ENCODE data around the gene TFR2. TPM values are rescaled to one million over a fixed set of nuclear protein-coding genes. Genes with fewer than 3 reads are reported as not detected.

Gene TFR2
- total and polyA plus RNA-seq, 2 of the 13 experiments (the other 11 are each of a cell fraction or from before 2014, with no cell fraction given) = 36.9 to 64.2 TPM

DNA sequence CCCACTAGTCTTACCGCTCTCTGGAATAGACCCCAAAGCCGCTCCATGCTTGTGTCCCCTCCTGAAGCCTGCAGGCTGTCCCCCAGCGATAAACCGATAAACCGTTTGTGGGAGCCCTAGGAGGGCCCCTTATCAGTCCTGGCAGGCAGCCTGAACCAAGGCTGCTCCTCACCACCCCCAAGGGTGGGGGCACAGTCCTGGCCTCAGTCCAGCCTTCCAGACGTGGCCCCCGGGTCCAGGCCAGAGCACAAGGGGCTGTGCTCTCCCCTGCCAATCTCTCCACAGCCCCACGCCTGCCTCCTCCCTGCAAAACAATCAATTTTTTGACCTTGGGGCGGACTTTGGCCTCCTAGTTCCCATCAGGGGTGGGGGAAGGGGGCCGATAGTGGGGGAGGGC is at the start of gene TFR2 (continued):
- peak; percentile 44; the same call in 1 of the 2 replicates for TF ChIP-seq SALL2 (CRISPR knock-in tag; IDR thresholded peaks at IDR 0.05)
- 0 out of 2 replicates have a peak, but pooled peaks have one; percentile 21 for TF ChIP-seq ZNF264 (CRISPR knock-in tag; IDR thresholded peaks at IDR 0.05)
- TF ChIP-seq MXD4 (CRISPR knock-in tag; IDR thresholded peaks at IDR 0.05) = peak; percentile 38; the same call in 1 of the 2 replicates
- TF ChIP-seq, protein P1, sequence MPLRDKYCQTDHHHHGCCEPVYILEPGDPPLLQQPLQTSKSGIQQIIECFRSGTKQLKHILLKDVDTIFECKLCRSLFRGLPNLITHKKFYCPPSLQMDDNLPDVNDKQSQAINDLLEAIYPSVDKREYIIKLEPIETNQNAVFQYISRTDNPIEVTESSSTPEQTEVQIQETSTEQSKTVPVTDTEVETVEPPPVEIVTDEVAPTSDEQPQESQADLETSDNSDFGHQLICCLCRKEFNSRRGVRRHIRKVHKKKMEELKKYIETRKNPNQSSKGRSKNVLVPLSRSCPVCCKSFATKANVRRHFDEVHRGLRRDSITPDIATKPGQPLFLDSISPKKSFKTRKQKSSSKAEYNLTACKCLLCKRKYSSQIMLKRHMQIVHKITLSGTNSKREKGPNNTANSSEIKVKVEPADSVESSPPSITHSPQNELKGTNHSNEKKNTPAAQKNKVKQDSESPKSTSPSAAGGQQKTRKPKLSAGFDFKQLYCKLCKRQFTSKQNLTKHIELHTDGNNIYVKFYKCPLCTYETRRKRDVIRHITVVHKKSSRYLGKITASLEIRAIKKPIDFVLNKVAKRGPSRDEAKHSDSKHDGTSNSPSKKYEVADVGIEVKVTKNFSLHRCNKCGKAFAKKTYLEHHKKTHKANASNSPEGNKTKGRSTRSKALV (CRISPR knock-in tag; IDR thresholded peaks at IDR 0.05) = no peak
- TF ChIP-seq, protein P2, sequence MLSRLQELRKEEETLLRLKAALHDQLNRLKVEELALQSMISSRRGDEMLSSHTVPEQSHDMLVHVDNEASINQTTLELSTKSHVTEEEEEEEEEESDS (CRISPR knock-in tag; IDR thresholded peaks at IDR 0.05; ENCODE audit: borderline replicate concordance) = no peak
- TF ChIP-seq ZFY (CRISPR knock-in tag; IDR thresholded peaks at IDR 0.05) = peak; percentile 26; the same call in 1 of the 2 replicates
- no peak for TF ChIP-seq ZNF83 (CRISPR knock-in tag; IDR thresholded peaks at IDR 0.05; ENCODE audit: borderline replicate concordance)
- TF ChIP-seq GTF2F1 (IDR thresholded peaks at IDR 0.05; ENCODE audit: low read length) = no peak
- TF ChIP-seq RARA (CRISPR knock-in tag; IDR thresholded peaks at IDR 0.05) = peak; percentile 56
- TF ChIP-seq ZBTB7A (CRISPR knock-in tag; IDR thresholded peaks at IDR 0.05) = peak; percentile 74; the same call in 1 of the 2 replicates
- no peak for TF ChIP-seq JUND (CRISPR knock-in tag; IDR thresholded peaks at IDR 0.05)
- 0 out of 2 replicates have a peak, but pooled peaks have one; percentile 31 for TF ChIP-seq NFYB (CRISPR knock-in tag; IDR thresholded peaks at IDR 0.05)
- TF ChIP-seq ATRX (CRISPR knock-in tag; IDR thresholded peaks at IDR 0.05; ENCODE audit: borderline replicate concordance) = no peak
- TF ChIP-seq, protein P3, sequence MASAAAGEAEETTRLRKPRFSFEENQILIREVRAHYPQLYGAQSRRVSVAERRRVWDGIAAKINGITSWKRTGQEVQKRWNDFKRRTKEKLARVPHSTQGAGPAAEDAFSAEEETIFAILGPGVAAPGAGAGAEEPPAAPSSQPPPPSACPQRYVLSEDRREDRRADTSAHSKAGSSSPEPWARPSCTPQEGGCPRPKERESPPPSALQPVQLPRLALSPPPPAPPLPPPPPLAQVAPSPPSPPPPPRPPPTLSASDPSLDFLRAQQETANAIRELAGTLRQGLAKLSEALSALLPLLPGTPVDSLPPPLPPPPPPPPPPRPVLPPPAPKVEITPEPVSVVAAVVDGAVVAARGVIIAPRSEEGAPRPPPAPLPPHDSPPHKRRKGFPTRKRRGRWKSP (CRISPR knock-in tag; IDR thresholded peaks at IDR 0.05) = 0 out of 2 replicates have a peak, but pooled peaks have one; percentile 45
- TF ChIP-seq SCMH1 (CRISPR knock-in tag; IDR thresholded peaks at IDR 0.05; ENCODE audit: borderline replicate concordance) = no peak
- no peak for TF ChIP-seq ZNF547 (CRISPR knock-in tag; IDR thresholded peaks at IDR 0.05)
- TF ChIP-seq, protein P4, sequence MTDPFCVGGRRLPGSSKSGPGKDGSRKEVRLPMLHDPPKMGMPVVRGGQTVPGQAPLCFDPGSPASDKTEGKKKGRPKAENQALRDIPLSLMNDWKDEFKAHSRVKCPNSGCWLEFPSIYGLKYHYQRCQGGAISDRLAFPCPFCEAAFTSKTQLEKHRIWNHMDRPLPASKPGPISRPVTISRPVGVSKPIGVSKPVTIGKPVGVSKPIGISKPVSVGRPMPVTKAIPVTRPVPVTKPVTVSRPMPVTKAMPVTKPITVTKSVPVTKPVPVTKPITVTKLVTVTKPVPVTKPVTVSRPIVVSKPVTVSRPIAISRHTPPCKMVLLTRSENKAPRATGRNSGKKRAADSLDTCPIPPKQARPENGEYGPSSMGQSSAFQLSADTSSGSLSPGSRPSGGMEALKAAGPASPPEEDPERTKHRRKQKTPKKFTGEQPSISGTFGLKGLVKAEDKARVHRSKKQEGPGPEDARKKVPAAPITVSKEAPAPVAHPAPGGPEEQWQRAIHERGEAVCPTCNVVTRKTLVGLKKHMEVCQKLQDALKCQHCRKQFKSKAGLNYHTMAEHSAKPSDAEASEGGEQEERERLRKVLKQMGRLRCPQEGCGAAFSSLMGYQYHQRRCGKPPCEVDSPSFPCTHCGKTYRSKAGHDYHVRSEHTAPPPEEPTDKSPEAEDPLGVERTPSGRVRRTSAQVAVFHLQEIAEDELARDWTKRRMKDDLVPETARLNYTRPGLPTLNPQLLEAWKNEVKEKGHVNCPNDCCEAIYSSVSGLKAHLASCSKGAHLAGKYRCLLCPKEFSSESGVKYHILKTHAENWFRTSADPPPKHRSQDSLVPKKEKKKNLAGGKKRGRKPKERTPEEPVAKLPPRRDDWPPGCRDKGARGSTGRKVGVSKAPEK (CRISPR knock-in tag; IDR thresholded peaks at IDR 0.05; ENCODE audit: borderline replicate concordance) = no peak
- no peak for TF ChIP-seq ZNF253 (CRISPR knock-in tag; IDR thresholded peaks at IDR 0.05; ENCODE audit: borderline replicate concordance)
- TF ChIP-seq ZNF343 (CRISPR knock-in tag; IDR thresholded peaks at IDR 0.05) = no peak
- TF ChIP-seq PAWR (CRISPR knock-in tag; IDR thresholded peaks at IDR 0.05; ENCODE audit: borderline replicate concordance) = no peak
- TF ChIP-seq ZNF652 (CRISPR knock-in tag; IDR thresholded peaks at IDR 0.05; ENCODE audit: borderline replicate concordance, low read depth) = no peak
- peak; percentile 53; the same call in 1 of the 2 replicates for TF ChIP-seq ZNF350 (CRISPR knock-in tag; IDR thresholded peaks at IDR 0.05; ENCODE audit: borderline replicate concordance, low read depth)
- TF ChIP-seq ZNF670 (CRISPR knock-in tag; IDR thresholded peaks at IDR 0.05; ENCODE audit: borderline replicate concordance) = no peak
- peak; percentile 76 for TF ChIP-seq NCOA2 (CRISPR knock-in tag; IDR thresholded peaks at IDR 0.05)
- TF ChIP-seq PHF8 (CRISPR knock-in tag; IDR thresholded peaks at IDR 0.05) = peak; percentile 52; the same call in 1 of the 2 replicates
- 0 out of 2 replicates have a peak, but pooled peaks have one; percentile 20 for TF ChIP-seq POLR2AphosphoS5 (IDR thresholded peaks at IDR 0.05; ENCODE audit: low read depth, low read length)
- TF ChIP-seq, protein P5, sequence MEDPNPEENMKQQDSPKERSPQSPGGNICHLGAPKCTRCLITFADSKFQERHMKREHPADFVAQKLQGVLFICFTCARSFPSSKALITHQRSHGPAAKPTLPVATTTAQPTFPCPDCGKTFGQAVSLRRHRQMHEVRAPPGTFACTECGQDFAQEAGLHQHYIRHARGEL (CRISPR knock-in tag; IDR thresholded peaks at IDR 0.05) = no peak
